Activated CD4-positive, alpha-beta T cell treated with anti-CD3 and anti-CD28 coated beads, Interleukin-2, amount 50 U/mL, for 4 hours (primary cell): ENCODE measurements around the gene ZNF420.

Source experiments
- DNase-seq, 2 experiments: peaks; one replicate each; pipeline ENCODE4 v3.0.0-alpha.2; 2020

Gene ZNF420

DNA sequence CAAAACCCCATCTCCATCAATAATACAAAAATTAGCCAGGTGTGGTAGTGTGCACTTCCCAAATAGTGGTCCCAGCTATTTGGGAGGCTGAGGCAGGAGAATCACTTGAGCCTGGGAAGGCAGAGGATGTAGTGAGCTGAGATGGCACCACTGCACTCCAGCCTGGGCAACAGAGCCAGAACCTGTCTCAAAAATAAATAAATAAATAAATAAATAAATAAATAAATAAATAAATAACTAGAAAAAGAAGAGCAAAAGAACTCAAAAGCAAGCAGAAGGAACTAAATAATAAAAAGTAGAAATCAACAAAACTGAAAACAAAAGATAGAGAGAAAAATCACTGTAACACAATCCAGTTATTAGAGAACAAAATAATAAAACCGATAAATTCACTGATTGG lies 81.9 kb downstream of the ZNF420 start:
- no peak for DNase-seq

DNA sequence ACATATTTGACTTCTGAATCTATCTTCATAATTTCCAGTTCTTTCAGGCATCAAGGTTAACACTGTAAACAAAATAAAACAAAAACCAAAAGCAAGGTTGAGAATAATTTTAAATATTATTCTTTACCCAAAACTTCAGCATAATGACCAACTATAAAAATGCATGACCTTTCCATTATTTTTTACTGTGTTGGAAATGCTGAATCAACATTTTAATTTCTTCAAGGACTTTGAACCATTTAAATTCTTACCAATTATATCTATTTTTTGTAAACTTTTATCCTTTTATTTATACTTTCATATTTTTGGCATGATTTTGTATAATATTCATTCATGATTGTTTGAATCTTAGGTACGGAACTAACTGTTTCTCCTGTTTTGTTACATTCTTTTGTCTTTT lies 87.4 kb downstream of the ZNF420 start:
- DNase-seq: no peak

DNA sequence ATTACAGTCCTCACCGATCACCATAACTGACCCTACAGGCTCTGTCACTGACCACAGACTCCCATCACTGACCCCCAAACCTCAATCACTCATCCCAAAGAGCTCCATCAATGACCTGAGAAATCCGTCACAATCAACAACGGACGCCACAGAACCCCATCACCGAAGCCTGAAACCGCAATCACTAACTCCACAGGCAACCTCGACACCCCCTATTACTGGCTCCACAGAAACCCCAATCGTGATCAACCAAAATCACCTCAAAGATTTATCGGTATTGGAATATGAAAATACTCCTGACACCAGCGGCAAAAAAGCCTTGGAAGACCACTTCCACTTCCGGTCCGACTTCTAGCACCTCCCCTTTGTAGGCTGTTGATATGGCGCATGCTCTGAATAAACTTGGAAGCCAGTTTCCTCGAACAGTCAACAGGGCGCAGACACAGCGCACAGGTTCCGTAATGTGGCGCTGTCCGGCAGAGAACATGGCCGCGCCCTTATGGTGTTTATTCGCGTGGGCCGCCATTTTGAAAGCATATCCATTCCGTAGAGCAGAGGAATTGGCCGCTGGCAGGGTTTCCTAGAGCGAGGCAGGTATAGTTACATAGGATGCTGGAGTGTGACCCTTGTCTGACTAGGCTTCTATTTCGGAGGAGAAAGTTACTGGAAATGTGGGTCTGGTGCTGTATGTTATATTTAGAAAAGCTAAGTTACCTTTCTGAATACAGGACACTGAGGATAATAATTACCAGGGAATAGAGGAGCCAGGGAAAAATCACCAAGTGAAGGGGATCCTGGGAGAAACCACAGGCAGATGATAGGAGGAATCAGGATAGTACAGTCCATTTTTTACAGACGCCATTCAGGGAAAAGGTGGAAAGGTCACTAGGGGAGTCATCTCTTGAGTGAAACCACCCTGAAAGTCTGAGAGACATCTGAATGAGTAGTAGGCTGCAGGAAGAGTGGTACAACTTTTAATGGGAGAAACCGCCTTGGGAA lies 94.4 kb downstream of the ZNF420 start, which contains the start of gene ZNF585A:
Gene ZNF585A, minus strand, starts transcription at position 328 of the 999 bp plus-strand sequence. CDS start 2,785 bp downstream, outside the sequence.
- DNase-seq: peak; percentile 87 to 88
